ENCODE measurements around the gene PRUNE2.

GRCh38 chr9:76620581-76620980, 285.3 kb downstream of the PRUNE2 start:
- no peak for TF ChIP-seq POLR2A (IDR thresholded peaks at IDR 0.05)
- TF ChIP-seq CTCF (IDR thresholded peaks at IDR 0.05), result no peak

Data from breast epithelium (tissue), 3 donors.